Measurements from ENCODE around the gene OTOL1.
"Not testable (repeated sequence)": the region's sequence is repeated elsewhere in the genome, so short reads cannot be mapped to it uniquely, and the experiment has no call there.

Gene OTOL1

GRCh38 chr3:161496508-161496907 is at the start of gene OTOL1:
Gene OTOL1 (plus strand): TSS chr3:161496808. CDS start chr3:161496808, 0 bp downstream.
- in situ Hi-C loops (cut with HindIII; ENCODE audit: low sequenced_read_pairs), result no loop called here

- in situ Hi-C loops (cut with HindIII; ENCODE audit: low sequenced_read_pairs), result no loop called here
These were observed 46.8 kb upstream of the OTOL1 start for GRCh38 chr3:161449785-161450184.

- in situ Hi-C loops (cut with HindIII; ENCODE audit: low sequenced_read_pairs), result no loop called here
These were observed 44.4 kb upstream of the OTOL1 start for GRCh38 chr3:161452179-161452578.

- in situ Hi-C loops (cut with HindIII; ENCODE audit: low sequenced_read_pairs), result no loop called here
These were observed 42.0 kb upstream of the OTOL1 start for GRCh38 chr3:161454615-161455014.

GRCh38 chr3:161455962-161456361 is 40.6 kb upstream of the OTOL1 start:
- in situ Hi-C loops (cut with HindIII; ENCODE audit: low sequenced_read_pairs), result no loop called here

GRCh38 chr3:161462138-161462537 is 34.5 kb upstream of the OTOL1 start:
- in situ Hi-C loops (cut with HindIII; ENCODE audit: low sequenced_read_pairs), result no loop called here

- in situ Hi-C loops (cut with HindIII; ENCODE audit: low sequenced_read_pairs), result no loop called here
These were observed 25.4 kb upstream of the OTOL1 start for GRCh38 chr3:161471211-161471610.

- in situ Hi-C loops (cut with HindIII; ENCODE audit: low sequenced_read_pairs), result no loop called here
These were observed 22.5 kb upstream of the OTOL1 start for GRCh38 chr3:161474139-161474538.

- in situ Hi-C loops (cut with HindIII; ENCODE audit: low sequenced_read_pairs), result no loop called here
These were observed 21.9 kb upstream of the OTOL1 start for GRCh38 chr3:161474741-161475140.

- in situ Hi-C loops (cut with HindIII; ENCODE audit: low sequenced_read_pairs), result no loop called here
These were observed 21.4 kb upstream of the OTOL1 start for GRCh38 chr3:161475206-161475605.

- in situ Hi-C loops (cut with HindIII; ENCODE audit: low sequenced_read_pairs), result no loop called here
These were observed 20.7 kb upstream of the OTOL1 start for GRCh38 chr3:161475905-161476304.

- in situ Hi-C loops (cut with HindIII; ENCODE audit: low sequenced_read_pairs), result no loop called here
These were observed 12.4 kb upstream of the OTOL1 start for GRCh38 chr3:161484226-161484625.

GRCh38 chr3:161488284-161488683 is 8.3 kb upstream of the OTOL1 start:
- in situ Hi-C loops (cut with HindIII; ENCODE audit: low sequenced_read_pairs), result not testable (repeated sequence)

- in situ Hi-C loops (cut with HindIII; ENCODE audit: low sequenced_read_pairs), result no loop called here
These were observed 7.2 kb upstream of the OTOL1 start for GRCh38 chr3:161489395-161489794.

- in situ Hi-C loops (cut with HindIII; ENCODE audit: low sequenced_read_pairs), result not testable (repeated sequence)
These were observed 5.8 kb upstream of the OTOL1 start for GRCh38 chr3:161490845-161491244.

GRCh38 chr3:161498259-161498921 is 1.8 kb downstream of the OTOL1 start:
- in situ Hi-C loops (cut with HindIII; ENCODE audit: low sequenced_read_pairs), result no loop called here

GRCh38 chr3:161500068-161500796 is 3.6 kb downstream of the OTOL1 start:
- in situ Hi-C loops (cut with HindIII; ENCODE audit: low sequenced_read_pairs), result no loop called here

- in situ Hi-C loops (cut with HindIII; ENCODE audit: low sequenced_read_pairs), result no loop called here
These were observed 6.7 kb downstream of the OTOL1 start for GRCh38 chr3:161503271-161503670.

GRCh38 chr3:161508852-161509477 is 12.4 kb downstream of the OTOL1 start:
- in situ Hi-C loops (cut with HindIII; ENCODE audit: low sequenced_read_pairs), result no loop called here

- in situ Hi-C loops (cut with HindIII; ENCODE audit: low sequenced_read_pairs), result no loop called here
These were observed 14.1 kb downstream of the OTOL1 start for GRCh38 chr3:161510510-161511260.

GRCh38 chr3:161523916-161524315 is 27.3 kb downstream of the OTOL1 start:
- in situ Hi-C loops (cut with HindIII; ENCODE audit: low sequenced_read_pairs), result no loop called here
